GM21367 (cell line): Measurements from ENCODE around the gene SCN2B.

Source experiments
- ATAC-seq: cut with Tn5 transposase; IDR thresholded peaks from one replicate; pipeline ENCODE4 v1.9.1; 2021; ENCODE audit not compliant: unreplicated experiment

The SCN2B gene

GRCh38 chr11:118175031-118175992 lies 1.1 kb downstream of the SCN2B start:
- no peak for ATAC-seq

- ATAC-seq, result no peak
These were observed 2.4 kb downstream of the SCN2B start for GRCh38 chr11:118174006-118174567.

- ATAC-seq, result no peak
These were observed 4.1 kb downstream of the SCN2B start for GRCh38 chr11:118172356-118172755.

- no peak for ATAC-seq
These were observed 5.0 kb downstream of the SCN2B start for GRCh38 chr11:118171269-118172062.

GRCh38 chr11:118170882-118171268 lies 5.6 kb downstream of the SCN2B start:
- no peak for ATAC-seq

GRCh38 chr11:118170231-118170630 lies 6.2 kb downstream of the SCN2B start:
- no peak for ATAC-seq

- no peak for ATAC-seq
These were observed 6.9 kb downstream of the SCN2B start for GRCh38 chr11:118169300-118170140.

GRCh38 chr11:118168751-118169150 lies 7.7 kb downstream of the SCN2B start:
- no peak for ATAC-seq

GRCh38 chr11:118168316-118168715 lies 8.1 kb downstream of the SCN2B start:
- no peak for ATAC-seq

- no peak for ATAC-seq
These were observed 8.5 kb downstream of the SCN2B start for GRCh38 chr11:118167906-118168305.

- ATAC-seq, result no peak
These were observed 9.2 kb downstream of the SCN2B start for GRCh38 chr11:118167253-118167652.

GRCh38 chr11:118166641-118167040 lies 9.8 kb downstream of the SCN2B start:
- no peak for ATAC-seq

GRCh38 chr11:118164885-118165284 lies 11.6 kb downstream of the SCN2B start:
- no peak for ATAC-seq

- ATAC-seq, result no peak
These were observed 12.9 kb downstream of the SCN2B start for GRCh38 chr11:118163494-118163893.

- ATAC-seq, result no peak
These were observed 13.6 kb downstream of the SCN2B start for GRCh38 chr11:118162846-118163245.

- no peak for ATAC-seq
These were observed 14.7 kb downstream of the SCN2B start for GRCh38 chr11:118161786-118162185.

GRCh38 chr11:118157186-118157895 lies 19.1 kb downstream of the SCN2B start:
- no peak for ATAC-seq

GRCh38 chr11:118156531-118157185 lies 19.8 kb downstream of the SCN2B start:
- ATAC-seq, result no peak

GRCh38 chr11:118155776-118156530 lies 20.5 kb downstream of the SCN2B start:
- no peak for ATAC-seq
